HEK293T (cell line): Measurements from ENCODE around the gene TBC1D22A.
A peak's percentile ranks its signal among the peaks of the same experiment; 100 is the strongest.

Source experiments
- CTCF ChIA-PET: fragments of 350-600 bp; formaldehyde crosslinking; extraction: SDS; loops from one replicate; lab custom pipeline; 2021; ENCODE audit warnings: antibody characterized with exemption, inconsistent platforms; lab: Yijun Ruan, JAX
- POLR2A ChIA-PET: fragments of 350-600 bp; formaldehyde crosslinking; extraction: SDS; loops from one replicate; lab custom pipeline; 2020; ENCODE audit warnings: antibody characterized with exemption, inconsistent platforms; lab: Yijun Ruan, JAX
- DNase-seq: peaks from one replicate; pipeline ENCODE4 v3.0.0; 2012; ENCODE audit warnings: mixed read lengths; ENCODE audit errors: extremely low spot score
- ARNT ChIP-seq: fragments of 450-650 bp; IDR thresholded peaks from 2 replicates; pipeline ENCODE4 v1.6.1; 2017; ENCODE audit warnings: mild to moderate bottlenecking
- BHLHE40 ChIP-seq: fragments of 450-650 bp; IDR thresholded peaks from 2 replicates; pipeline ENCODE4 v1.6.1; 2016; ENCODE audit warnings: mild to moderate bottlenecking, moderate library complexity, borderline replicate concordance
- CTBP1 ChIP-seq: fragments of 450-650 bp; IDR thresholded peaks from 2 replicates; pipeline ENCODE4 v1.6.1; 2016; ENCODE audit warnings: borderline replicate concordance
- ELF4 ChIP-seq: fragments of 450-650 bp; IDR thresholded peaks from 2 replicates; pipeline ENCODE4 v1.6.1; 2017; ENCODE audit warnings: antibody characterized with exemption
- FOXA1 ChIP-seq: fragments of 450-650 bp; IDR thresholded peaks from 2 replicates; pipeline ENCODE4 v1.6.1; 2016; ENCODE audit warnings: mild to moderate bottlenecking
- FOXK2 ChIP-seq: fragments of 450-650 bp; IDR thresholded peaks from 2 replicates; pipeline ENCODE4 v1.6.1; 2016; ENCODE audit warnings: mild to moderate bottlenecking
- FOXM1 ChIP-seq: fragments of 450-650 bp; IDR thresholded peaks from 2 replicates; pipeline ENCODE4 v1.6.1; 2017; ENCODE audit warnings: mild to moderate bottlenecking, borderline replicate concordance
- HDGF ChIP-seq: fragments of 450-650 bp; IDR thresholded peaks from 2 replicates; pipeline ENCODE4 v1.6.1; 2017; ENCODE audit warnings: antibody characterized with exemption, borderline replicate concordance
- L3MBTL2 ChIP-seq: fragments of 450-650 bp; conservative IDR thresholded peaks from 2 replicates; pipeline ENCODE4 v1.6.1; 2016; ENCODE audit warnings: mild to moderate bottlenecking
- LEF1 ChIP-seq: fragments of 450-650 bp; IDR thresholded peaks from 2 replicates; pipeline ENCODE4 v1.6.1; 2017; ENCODE audit warnings: mild to moderate bottlenecking, borderline replicate concordance
- NFRKB ChIP-seq: fragments of 450-650 bp; IDR thresholded peaks from 2 replicates; pipeline ENCODE4 v1.6.1; 2016; ENCODE audit warnings: mild to moderate bottlenecking, moderate library complexity
- PKNOX1 ChIP-seq: fragments of 450-650 bp; IDR thresholded peaks from 2 replicates; pipeline ENCODE4 v1.6.1; 2016
- SP1 ChIP-seq: fragments of 450-650 bp; IDR thresholded peaks from 2 replicates; pipeline ENCODE4 v1.6.1; 2017
- SUZ12 ChIP-seq: fragments of 450-650 bp; IDR thresholded peaks from 2 replicates; pipeline ENCODE4 v1.6.1; 2016; ENCODE audit warnings: mild to moderate bottlenecking
- TARDBP ChIP-seq: fragments of 450-650 bp; IDR thresholded peaks from 2 replicates; pipeline ENCODE4 v1.6.1; 2016
- ZNF384 ChIP-seq: fragments of 450-650 bp; IDR thresholded peaks from 2 replicates; pipeline ENCODE4 v1.6.1; 2016

TBC1D22A gene

GRCh38 chr22:46761539-46762237, 762 bp upstream of the TBC1D22A start:
- DNase-seq, result no peak
- TF ChIP-seq ARNT (no peak), ELF4 (no peak), CTBP1 (no peak), FOXK2 (no peak)
- ChIA-PET CTCF (interaction anchor here (0.5 to 0.7 kb wide), 2 partner anchors 41 to 198 kb away, joined by 3 read pairs; no protein-coding TSS in a partner anchor), POLR2A (interaction anchor here (0.9 to 2.7 kb wide), 16 partner anchors 12 to 200 kb away, joined by 3 to 41 read pairs (median 7); no protein-coding TSS in a partner anchor)

- TF ChIP-seq ZNF384, result peak; percentile 45; the same call in 1 of the 2 replicates
- TF ChIP-seq SP1, result no peak
- TF ChIP-seq ARNT, result no peak
- POLR2A ChIA-PET, result interaction anchor here (0.8 to 2.7 kb wide), 22 partner anchors 8 to 270 kb away, joined by 3 to 41 read pairs (median 6); no protein-coding TSS in a partner anchor
- DNase-seq, result no peak
- CTCF ChIA-PET, result no interaction called here
Measured at GRCh38 chr22:46763051-46763705, 728 bp downstream of the TBC1D22A start.

GRCh38 chr22:46764140-46764680, 1.8 kb downstream of the TBC1D22A start:
- CTCF ChIA-PET, result no interaction called here
- POLR2A ChIA-PET, result no interaction called here
- no peak for DNase-seq
- TF ChIP-seq ARNT (no peak), LEF1 (no peak), FOXM1 (no peak), SUZ12 (no peak), FOXA1 (no peak), NFRKB (no peak), HDGF (no peak), PKNOX1 (no peak), BHLHE40 (no peak), ZNF384 (no peak), ELF4 (no peak), SP1 (no peak), FOXK2 (no peak), TARDBP (no peak), L3MBTL2 (no peak), CTBP1 (no peak)

- DNase-seq, result no peak
- TF ChIP-seq FOXM1, result no peak
- ChIA-PET POLR2A (interaction anchor here (0.7 kb wide), 1 partner anchor 9 kb away, joined by 3 read pairs; no protein-coding TSS in a partner anchor), CTCF (no interaction called here)
Measured at GRCh38 chr22:46764779-46765485, 2.5 kb downstream of the TBC1D22A start.

GRCh38 chr22:46766611-46767010, 4.2 kb downstream of the TBC1D22A start:
- DNase-seq, result no peak
- ChIA-PET CTCF (no interaction called here), POLR2A (no interaction called here)
- no peak for TF ChIP-seq NFRKB
- no peak for TF ChIP-seq SP1
- TF ChIP-seq ELF4, result no peak
- no peak for TF ChIP-seq ARNT
- TF ChIP-seq ZNF384, result no peak
- TF ChIP-seq HDGF, result no peak
- no peak for TF ChIP-seq FOXA1
- TF ChIP-seq FOXK2, result no peak
- TF ChIP-seq L3MBTL2, result no peak
- no peak for TF ChIP-seq CTBP1
- TF ChIP-seq FOXM1, result no peak
- TF ChIP-seq LEF1, result no peak
- TF ChIP-seq BHLHE40, result no peak
- no peak for TF ChIP-seq PKNOX1
- no peak for TF ChIP-seq TARDBP
- no peak for TF ChIP-seq SUZ12

GRCh38 chr22:46767249-46767985, 5.0 kb downstream of the TBC1D22A start:
- no peak for DNase-seq
- TF ChIP-seq LEF1 (no peak), L3MBTL2 (no peak), ARNT (no peak), ELF4 (no peak), SUZ12 (no peak)
- ChIA-PET CTCF (interaction anchor here (2.1 kb wide), 1 partner anchor 35 kb away, joined by 7 read pairs; no protein-coding TSS in a partner anchor), POLR2A (no interaction called here)
